CD4-positive, alpha-beta T cell treated with Interleukin-15 for 4 hours (primary cell): ENCODE results near the gene ZBTB26.

Source experiments
- DNase-seq: peaks from one replicate; pipeline ENCODE4 v3.0.0-alpha.2; 2020; ENCODE audit warnings: low spot score

The ZBTB26 gene

GRCh38 chr9:122931226-122932121 is at the start of gene ZBTB26:
ZBTB26 (minus strand) TSS chr9:122931512; CDS start chr9:122919934, 11,578 bp downstream.
- peak; percentile 90 for DNase-seq

GRCh38 chr9:122978601-122979000 is 47.3 kb upstream of the ZBTB26 start:
- no peak for DNase-seq

GRCh38 chr9:122975196-122975595 is 43.9 kb upstream of the ZBTB26 start:
- no peak for DNase-seq

GRCh38 chr9:122961139-122961538 is 29.8 kb upstream of the ZBTB26 start:
- no peak for DNase-seq

GRCh38 chr9:122955961-122956360 is 24.6 kb upstream of the ZBTB26 start:
- DNase-seq = no peak

GRCh38 chr9:122954253-122954691 is 23.0 kb upstream of the ZBTB26 start:
- no peak for DNase-seq

- DNase-seq = no peak
Measured at GRCh38 chr9:122951056-122951455, 19.7 kb upstream of the ZBTB26 start.

GRCh38 chr9:122950263-122950662 is 19.0 kb upstream of the ZBTB26 start:
- DNase-seq = no peak

- DNase-seq = no peak
Measured at GRCh38 chr9:122949696-122950095, 18.4 kb upstream of the ZBTB26 start.

- DNase-seq = no peak
Measured at GRCh38 chr9:122948313-122948712, 17.0 kb upstream of the ZBTB26 start.

GRCh38 chr9:122946461-122947005 is 15.2 kb upstream of the ZBTB26 start:
- DNase-seq = no peak

GRCh38 chr9:122944960-122945888 is 13.9 kb upstream of the ZBTB26 start:
- no peak for DNase-seq

GRCh38 chr9:122941582-122942234 is 10.4 kb upstream of the ZBTB26 start:
- no peak for DNase-seq

- DNase-seq = peak; percentile 97
Measured at GRCh38 chr9:122940749-122941581, 9.7 kb upstream of the ZBTB26 start, which contains the start of gene RABGAP1. RABGAP1 (plus strand) TSS chr9:122941020; CDS start chr9:122957060, 16,040 bp downstream.

- DNase-seq = no peak
Measured at GRCh38 chr9:122940454-122940748, 9.1 kb upstream of the ZBTB26 start.

GRCh38 chr9:122939601-122940000 is 8.3 kb upstream of the ZBTB26 start:
- no peak for DNase-seq

GRCh38 chr9:122936883-122937282 is 5.6 kb upstream of the ZBTB26 start:
- no peak for DNase-seq

- no peak for DNase-seq
Measured at GRCh38 chr9:122936464-122936863, 5.2 kb upstream of the ZBTB26 start.

- DNase-seq = no peak
Measured at GRCh38 chr9:122930541-122931225, 629 bp downstream of the ZBTB26 start.

- DNase-seq = no peak
Measured at GRCh38 chr9:122929796-122930354, 1.4 kb downstream of the ZBTB26 start.
